Lung microvascular endothelial cell (primary cell): ENCODE measurements around the gene EPC1. TPM values are rescaled to one million over a fixed set of nuclear protein-coding genes. Genes with fewer than 3 reads are reported as not detected.
A peak's percentile ranks its signal among the peaks of the same experiment; 100 is the strongest.
"Not testable (repeated sequence)": the region's sequence is repeated elsewhere in the genome, so short reads cannot be mapped to it uniquely, and the experiment has no call there.

Source experiments
- DNase-seq, 2 donors: peaks; one replicate each; pipeline versions ENCODE4 v3.0.0 to v3.0.0-alpha.2; 2010; ENCODE audit warnings: low read depth in 2 of 2
- total RNA-seq: library from RNA; depleted of rRNA; stranded (reverse); fragments of >200 nt; gene quantifications from 2 replicates; pipeline ENCODE4 v1.2.1, GENCODE V29; 2014

Gene EPC1
- total RNA-seq, 1 donor from 2014 or later, result 26.2 TPM

DNA sequence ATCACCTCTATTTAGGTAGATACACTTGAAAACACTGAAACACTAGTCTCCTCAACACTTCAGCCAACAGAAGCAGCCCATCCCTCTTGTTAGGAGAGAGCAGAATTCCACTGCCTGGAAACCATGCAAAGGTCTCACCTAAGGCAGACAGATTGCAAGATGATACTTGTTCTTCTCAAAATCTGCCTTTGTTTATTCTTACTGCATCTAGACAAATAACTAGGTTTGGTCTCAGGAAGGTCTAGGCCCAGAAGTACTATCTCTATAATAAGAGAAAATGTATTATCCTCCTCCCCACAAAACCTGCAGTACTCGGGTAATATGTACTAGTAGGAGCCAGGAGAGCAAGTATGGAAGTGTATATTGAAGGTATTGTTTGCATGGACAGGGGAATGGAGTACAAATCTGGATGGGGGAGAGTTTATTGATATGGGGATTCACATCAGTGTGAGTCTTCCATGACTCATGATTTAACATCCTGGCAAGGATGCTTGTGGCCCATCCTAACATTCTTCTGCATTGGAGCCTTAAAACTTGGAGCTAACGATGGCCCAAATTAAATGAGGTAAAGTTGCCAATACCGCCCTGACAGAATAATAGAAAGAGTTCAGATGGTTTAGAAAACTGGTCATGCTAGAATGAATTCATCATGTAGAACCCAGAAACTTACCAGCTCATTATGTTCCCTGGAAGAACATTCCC lies 109.2 kb downstream of the EPC1 start:
- peak in 1 of 2 donors; percentile 8 for DNase-seq

DNA sequence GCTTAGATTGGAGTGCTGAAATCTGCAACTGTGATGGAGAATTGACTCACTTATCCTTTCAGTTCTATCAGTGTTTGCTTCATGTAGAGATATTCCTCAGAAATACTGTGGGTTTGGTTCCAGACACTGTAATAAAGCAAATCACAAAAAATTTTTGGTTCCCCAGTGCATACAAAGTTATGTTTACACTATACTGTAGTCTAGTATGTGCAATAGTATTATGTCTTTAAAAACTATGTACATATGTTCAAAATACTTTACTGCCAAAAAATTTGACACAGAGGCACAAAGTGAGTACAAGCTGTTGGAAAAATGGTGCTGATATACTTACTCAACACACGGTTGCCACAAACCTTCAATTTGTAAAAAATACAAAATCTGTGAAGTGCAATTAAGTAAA lies 112.5 kb downstream of the EPC1 start:
- DNase-seq, result no peak

DNA sequence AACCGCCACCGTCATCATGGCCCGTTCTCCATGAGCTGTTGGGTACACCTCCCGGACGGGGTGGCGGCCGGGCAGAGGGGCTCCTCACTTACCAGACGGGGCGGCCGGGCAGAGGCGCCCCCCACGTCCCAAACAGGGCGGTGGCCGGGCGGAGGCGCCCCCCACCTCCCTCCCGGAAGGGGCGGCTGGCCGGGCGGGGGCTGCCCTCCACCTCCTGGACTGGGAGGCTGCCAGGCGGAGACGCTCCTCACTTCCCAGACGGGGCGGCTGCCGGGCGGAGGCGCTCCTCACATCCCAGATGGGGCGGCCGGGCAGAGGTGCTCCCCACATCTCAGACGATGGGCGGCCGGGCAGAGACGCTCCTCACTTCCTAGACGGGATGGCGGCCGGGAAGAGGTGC lies 113.6 kb downstream of the EPC1 start:
- not testable (repeated sequence) for DNase-seq

DNA sequence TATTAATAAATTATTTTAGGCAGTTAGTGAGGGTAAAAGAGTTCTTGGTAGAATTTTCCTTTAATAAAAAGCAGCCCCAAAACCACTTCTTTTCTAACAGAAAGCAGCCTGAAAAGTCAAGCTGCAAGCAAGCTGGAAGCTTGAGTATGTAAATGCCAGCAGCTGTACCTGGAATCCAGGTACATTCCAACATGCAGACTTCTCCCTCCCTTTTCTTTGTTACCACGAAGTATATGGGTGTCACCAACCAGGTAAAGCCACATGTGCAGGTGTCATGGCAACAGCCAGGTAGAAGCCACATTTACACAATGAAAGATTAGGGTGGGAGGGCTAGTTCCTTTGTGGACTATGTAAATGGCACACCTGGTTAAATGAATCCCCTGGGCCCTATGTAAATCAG lies 114.6 kb downstream of the EPC1 start:
- DNase-seq, result no peak

DNA sequence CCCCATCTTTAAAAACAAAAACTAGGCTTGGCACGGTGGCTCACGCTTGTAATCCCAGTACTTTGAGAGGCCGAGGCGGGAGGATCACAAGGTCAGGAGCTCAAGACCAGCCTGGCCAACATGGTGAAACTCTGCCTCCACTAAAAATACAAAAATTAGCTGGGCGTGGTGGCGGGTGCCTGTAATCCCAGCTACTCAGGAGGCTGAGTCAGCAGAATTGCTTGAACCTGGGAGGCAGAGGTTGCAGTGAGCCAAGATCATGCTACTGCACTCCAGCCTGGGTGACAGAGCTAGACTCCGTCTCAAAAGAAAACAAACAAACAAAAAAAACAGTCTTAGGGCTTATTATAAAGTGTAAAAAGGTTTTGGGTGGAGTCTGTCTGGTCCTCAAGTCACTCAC lies 117.2 kb downstream of the EPC1 start:
- not testable (repeated sequence) for DNase-seq

DNA sequence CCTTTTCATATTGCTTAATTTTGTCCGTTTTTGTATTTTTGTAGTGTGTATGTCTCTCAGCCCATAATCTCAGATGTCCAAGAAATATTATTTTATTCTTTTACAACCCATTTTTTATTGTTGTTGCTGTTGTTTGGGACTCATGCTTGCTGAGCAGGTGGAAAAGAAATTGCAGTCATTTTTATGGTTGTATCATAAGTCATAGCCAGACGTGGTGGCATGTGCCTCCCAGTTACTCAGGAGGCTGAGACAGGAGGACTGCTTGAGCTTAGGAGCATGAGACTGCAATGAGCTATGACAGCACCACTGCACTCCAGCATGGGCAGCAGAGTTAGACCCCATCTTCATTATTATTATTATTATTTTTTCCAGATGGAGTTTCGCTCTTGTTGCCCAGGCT lies 117.8 kb downstream of the EPC1 start:
- no peak for DNase-seq

DNA sequence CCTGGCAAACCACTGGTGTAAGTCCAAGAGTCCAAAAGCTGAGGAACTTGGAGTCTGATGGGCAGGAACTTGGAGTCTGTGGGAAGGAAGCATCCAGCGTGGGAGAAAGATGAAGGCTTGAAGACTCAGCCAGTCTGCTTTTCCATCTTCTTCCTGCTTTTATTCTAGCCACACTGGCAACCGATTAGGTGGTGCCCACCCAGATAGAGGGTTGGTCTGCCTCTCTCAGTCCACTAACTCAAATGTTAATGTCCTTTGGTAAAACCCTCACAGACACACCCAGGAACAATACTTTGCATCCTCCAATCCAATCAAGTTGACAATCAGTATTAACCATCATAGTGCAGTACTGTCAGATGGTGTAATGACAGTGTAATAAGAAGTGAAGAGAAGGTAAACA lies 119.2 kb downstream of the EPC1 start:
- DNase-seq, result no peak

DNA sequence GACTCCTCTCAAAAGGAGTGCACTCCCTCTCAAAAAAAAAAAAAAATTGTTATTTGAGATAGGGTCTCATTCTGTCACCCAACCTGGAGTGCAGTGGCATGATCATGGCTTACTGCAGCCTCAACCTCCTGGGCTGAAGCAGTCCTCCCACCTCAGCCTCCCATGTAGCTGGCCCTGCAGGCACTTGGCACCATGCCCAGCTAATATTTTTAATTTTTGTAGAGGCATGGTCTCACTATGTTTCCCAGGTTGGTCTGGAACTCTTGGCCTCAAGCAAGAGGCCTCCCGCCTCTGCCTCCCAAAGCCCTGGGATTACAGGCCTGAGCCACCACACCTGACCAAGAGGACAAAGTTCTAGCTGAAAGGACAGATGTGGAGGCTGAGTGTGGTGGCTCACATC lies 120.3 kb downstream of the EPC1 start:
- DNase-seq, result no peak

DNA sequence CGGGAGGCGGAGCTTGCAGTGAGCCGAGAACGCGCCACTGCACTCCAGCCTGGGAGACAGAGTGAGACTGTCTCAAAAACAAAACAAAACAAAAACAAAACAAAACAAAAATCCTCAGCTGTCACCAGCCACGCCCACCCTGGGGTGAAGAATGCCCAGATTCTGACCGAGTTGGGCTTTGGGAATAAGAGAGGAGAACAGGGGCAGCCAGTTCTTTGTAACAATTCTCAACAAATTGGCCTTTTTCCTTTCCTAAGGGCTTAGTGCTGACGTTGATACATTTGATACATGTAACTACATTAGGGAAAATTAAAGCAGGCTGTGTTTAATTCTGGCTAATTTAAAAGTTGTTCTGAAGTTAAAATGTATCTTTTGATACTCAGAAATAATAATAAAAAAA lies 121.0 kb downstream of the EPC1 start:
- DNase-seq, result no peak

DNA sequence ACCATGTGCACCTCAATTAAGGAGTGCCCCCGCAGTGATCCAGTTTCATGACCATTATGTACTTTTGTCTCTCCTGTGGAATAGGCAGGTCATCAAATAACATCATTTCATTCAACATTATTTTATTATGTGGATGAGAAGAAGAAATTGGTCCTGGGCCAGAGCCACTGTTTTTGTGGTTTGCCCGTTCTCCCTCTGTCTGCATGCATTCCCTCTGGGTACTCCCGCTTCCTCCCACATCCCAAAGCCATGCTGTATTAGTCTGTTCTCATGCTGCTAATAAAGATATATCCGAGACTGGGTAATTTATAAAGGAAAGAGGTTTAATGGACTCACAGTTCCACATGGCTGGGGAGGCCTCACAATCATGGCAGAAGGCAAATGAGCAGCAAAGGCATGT lies 124.6 kb downstream of the EPC1 start:
- DNase-seq, result not testable (repeated sequence)

DNA sequence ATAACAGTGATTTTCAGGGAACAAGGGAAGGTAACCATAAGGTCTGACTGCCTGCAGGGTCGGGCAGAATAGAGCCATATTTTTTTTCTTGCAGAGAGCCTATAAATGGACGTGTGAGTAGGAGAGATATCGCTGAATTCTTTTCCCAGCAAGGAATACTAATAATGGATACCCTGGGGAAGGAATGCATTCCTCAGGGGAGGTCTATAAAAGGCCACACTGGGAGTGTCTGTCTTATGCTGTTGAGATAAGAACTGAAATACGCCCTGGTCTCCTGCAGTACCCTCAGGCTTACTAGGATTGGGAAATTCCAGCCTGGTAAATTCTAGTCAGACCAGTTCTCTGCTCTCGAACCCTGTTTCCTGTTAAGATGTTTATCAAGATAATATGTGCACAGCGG lies 127.8 kb downstream of the EPC1 start:
- DNase-seq, result not testable (repeated sequence)

DNA sequence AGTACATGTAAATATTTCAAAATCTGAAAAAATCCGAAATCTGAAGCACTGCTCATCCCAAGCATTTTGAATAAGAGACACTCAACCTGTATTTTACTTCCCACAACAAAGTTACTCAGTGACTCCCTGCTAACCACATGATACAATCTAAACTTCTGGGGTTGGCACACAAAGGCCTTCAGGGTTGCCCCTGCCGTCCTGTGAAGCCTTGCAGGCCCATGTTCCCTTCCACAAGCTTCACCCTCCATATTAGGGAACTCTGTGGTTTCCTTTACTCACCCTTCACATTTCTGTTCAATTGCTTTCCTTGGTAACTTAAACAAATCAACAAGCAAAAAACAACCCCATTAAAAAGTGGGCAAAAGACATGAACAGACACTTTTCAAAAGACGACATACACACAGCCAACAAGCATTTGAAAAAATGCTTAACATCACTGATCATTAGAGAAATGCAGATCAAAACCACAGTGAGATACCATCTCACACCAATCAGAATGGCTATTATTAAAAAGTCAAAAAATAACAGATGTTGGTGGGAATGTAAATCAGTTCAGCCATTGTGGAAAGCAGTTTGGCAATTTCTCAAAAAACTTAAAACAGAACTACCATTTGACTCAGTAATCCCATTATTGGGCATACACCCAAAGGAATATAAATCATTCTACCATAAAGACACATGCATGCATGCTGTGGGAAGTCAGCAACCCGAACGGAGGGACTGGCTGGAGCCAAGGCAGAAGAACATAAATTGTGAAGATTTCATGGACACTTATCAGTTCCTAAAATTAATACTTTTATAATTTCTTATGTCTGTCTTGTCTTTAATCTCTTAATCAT lies 128.5 kb downstream of the EPC1 start:
- not testable (repeated sequence) for DNase-seq

Other genes with a start within 250 kb of the EPC1 start
- gene CCDC7, start 99.0 kb upstream of the EPC1 start, total RNA-seq, result 3.3 and 10.3 TPM in 2 replicates